GM19438 (cell line): ENCODE data around the gene TMEM154.
"Not testable (repeated sequence)": the region's sequence is repeated elsewhere in the genome, so short reads cannot be mapped to it uniquely, and the experiment has no call there.

Source experiments
- ATAC-seq: cut with Tn5 transposase; IDR thresholded peaks from one replicate; pipeline ENCODE4 v1.9.1; 2021; ENCODE audit warnings: low read depth; ENCODE audit not compliant: unreplicated experiment

The TMEM154 gene

DNA sequence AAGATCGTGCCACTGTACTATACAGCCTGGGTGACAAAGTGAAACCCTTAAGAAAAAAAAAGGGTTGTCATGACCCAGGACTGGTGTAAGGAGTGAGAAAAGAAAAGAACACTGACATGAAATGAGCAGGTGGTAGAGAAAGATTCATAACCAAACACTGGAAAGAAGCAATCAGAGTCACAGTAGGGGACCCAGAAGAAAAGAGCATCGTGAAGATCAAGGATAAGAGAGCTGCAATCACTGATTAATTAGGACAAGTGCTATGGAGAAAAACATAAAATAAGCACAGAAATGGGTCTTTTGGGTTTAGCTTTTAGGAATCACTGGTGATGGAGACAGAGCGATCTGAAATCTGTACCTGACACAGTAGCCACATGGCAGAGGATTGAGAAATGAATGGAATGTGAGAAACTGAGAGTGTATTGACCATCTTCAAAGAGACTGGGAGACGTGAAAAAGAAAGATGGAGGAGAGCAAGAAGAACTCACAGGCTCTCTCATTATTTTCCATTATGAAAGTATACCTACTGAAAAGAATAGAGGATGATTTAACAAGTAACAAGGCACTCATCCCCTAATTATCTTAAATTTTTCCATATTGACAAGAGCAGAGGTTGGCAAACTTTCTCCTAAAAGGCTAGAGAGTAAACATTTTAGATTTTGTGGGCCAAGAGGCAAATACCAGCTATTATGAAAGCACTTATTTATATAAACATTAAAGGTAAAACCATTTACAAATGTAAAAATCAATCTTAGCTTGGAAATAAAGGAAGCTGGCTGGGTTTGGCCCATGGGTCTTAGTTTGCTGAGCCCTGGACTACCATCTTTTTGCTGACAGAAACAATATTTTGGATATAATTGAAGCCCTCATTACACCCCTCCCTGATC is 7.3 kb downstream of the TMEM154 start:
- ATAC-seq, result no peak

DNA sequence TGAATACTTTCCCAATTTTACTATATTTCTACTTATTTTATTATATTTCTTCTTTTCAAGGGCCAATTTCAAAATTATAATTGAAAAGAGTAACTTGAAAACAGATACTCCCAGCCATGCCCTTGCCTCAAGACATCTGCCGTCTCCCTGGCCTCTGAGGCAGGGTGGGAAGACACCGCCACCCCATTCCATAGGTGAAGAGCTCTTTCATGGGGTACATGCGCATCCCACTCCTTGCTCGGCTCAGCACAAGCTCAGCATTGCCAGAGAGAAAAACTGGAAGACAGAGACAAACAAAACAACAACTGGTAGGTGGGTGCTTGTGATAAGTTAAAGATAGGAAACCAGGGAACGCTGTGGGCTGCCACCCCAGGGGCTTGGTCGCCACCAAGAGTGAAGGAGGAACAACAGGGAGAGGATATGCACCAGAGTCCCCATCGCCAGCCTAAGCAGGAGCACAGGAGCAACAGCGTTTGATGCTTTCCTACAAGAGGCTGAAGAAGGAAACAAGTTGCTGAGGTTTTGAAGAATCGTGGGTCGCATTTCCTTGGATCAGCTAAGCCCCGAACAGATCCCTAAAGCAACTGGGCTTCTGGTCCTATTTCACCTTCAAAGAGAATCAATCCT is 11.3 kb downstream of the TMEM154 start:
- ATAC-seq, result no peak

DNA sequence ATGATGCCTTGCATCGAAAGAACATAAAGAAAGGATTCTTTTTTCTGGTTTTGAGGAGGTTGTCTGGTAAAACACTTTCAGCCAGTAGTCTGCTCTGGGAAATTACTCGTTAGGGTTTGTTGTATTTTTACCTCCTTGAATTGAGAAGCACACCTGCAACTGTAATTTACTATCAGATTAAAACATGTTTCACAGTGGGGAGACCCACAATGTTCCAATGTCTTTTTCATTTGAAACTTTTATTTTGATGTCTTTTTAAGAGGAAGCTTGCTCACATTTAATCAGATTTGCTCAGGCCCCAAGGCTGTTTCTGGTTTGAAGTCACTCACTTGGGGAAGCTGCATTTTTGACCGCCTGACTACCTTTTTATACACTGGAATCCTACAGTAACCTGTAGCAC is 12.0 kb downstream of the TMEM154 start:
- no peak for ATAC-seq

DNA sequence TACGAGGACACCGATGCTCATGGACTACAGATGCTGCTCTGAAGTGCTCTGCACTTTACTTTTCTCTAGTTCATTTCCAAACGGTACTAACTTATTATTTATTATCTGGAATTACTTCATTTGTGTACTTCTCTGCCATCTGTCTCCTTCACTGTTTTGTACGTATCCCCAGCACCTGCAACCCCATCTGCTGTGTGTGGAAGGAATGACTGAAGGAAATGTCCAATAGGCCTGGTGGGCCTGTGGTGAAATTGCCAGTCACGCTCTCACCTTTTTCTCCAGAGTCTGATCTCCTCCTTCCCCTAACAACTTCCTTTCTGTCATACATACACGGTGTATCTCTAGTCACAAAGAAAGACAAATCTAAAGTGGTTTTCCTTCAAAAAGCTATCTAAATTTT is 12.9 kb downstream of the TMEM154 start:
- no peak for ATAC-seq

DNA sequence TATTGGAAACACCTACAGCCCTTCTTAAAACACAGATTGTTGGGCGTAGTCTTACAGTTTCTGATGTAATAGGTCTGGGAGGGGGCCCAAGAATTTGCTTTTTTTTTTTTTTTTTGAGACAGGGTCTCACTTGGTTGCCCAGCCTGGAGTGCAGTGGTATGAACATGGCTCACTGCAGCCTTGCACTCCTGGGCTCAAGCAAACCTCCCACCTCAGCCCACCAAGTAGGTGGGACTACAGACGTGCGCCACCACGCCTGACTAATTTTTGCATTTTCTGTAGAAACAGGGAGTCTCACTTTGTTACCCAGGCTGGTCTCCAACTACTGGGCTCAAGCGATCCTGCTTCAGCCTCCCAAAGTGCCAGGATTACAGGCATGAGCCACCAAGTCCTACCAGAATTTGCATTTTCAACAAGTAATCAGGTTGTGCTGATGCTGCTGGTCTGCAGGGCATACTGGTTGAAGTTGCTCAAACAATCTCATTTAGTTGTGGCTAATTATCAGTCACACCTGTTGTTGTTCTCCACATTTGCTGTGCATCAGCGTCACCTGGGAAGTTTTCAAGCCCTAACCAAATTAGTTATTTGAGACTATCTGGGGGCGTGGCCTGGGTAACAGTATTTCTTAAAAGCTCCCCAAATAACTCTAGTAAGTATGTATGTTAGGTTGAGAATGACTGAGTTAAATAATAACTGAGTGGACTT is 14.0 kb downstream of the TMEM154 start:
- ATAC-seq, result peak; percentile 38

DNA sequence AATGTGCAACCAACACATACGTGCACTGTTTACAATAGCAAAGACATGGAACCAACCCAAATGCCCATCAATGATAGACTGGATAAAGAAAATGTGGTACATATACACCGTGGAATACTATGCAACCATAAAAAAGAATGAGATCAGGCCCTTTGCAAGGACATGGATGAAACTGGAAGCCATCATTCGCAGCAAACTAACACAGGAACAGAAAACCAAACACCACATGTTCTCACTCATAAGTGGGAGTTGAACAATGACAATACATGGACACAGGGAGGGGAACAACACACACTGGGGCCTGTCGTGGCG is 15.8 kb downstream of the TMEM154 start:
- not testable (repeated sequence) for ATAC-seq

DNA sequence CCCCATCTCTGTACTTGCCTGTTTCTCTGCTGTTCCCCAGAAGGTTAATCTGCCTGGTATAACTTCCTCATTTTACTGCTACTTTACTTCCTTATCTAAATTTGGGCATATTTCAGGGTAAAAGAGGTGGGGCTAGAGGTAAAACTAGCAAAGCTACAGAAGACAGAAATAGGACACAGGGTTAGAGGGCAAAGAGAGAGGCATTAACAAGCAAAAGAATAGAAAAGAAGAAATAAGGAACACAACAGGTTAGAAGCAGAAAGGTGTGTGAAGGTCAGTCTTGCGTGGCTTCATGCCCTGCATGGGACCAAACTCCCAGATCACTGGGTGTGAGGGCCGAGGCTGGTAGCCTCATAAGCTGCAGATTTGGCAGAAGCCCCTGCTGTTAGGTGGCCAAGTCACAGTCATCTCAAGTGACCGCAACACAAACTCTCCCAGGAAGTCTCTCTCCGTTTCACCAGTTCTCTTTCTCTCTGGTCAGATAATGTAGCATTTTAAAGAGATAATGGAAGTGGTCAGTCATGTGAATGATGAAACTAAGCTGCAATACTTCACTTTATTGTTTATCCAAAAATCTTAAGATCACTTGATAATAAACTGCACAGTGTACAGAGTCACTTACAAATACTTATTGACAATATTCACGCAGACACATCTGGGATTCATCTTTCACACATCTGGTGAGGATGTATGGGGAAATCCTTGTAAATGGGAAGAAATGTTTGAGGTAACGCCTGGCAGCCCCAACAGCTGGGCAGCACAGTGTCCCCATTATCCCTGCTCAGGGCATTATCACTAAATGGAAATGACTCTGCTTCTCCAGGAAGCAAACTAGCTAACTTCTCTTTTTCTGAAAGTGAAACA is 16.4 kb downstream of the TMEM154 start:
- ATAC-seq, result peak; percentile 42

DNA sequence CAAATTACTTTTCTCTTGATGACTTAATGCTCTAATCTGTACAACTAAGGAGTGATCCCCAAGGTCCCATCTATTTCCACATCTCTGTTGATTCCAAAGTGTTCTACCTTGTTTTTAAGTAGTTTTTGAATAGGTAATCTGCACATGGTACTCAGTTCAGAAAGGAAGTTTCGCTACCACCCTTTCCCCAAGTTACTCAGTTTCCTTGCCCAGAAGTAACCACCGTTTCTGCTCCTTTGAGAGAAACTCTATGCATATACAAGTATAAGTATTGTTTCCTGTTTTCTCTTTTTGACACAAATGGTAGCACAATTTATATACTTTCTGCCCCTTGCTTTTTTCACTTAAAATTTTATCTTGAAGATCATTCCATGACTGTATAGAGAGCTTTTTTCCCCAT is 18.1 kb downstream of the TMEM154 start:
- ATAC-seq, result no peak

DNA sequence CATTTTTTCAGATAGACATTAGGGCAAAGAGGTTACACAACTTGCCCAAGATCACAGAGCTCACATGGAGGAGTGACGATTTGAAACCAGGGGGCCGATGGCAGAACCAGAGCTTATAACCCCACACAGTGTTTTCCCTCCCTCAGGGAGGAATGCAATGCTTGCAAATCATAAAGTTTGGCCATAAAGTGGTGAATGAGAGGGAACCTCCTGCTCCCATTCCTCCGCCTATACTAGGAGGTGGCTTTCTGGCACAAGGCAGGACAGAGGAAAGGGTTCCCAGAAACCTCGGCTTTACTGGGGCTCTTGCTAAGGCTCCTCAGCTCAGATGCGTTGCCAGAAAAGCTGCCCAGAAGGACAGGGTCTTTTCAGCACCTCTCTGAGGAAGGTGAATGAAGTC is 19.3 kb downstream of the TMEM154 start:
- ATAC-seq, result no peak

DNA sequence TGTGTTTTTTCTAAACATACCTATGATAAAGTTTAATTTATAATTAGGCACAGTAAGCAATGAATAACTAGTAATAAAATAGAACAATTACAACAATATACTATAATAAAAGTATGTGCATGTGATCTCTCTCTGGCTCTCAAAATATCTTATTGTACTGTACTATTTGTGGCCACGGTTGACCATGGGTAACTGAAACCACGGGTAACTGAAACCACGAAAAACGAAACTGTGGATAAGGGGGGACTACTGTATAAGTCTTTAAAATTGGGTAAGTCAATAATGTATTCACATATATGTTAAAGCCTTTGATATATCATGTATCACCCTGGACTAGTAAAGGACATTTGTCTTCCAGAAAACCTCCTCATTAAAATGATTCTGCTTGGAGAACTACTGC is 20.0 kb downstream of the TMEM154 start:
- no peak for ATAC-seq

DNA sequence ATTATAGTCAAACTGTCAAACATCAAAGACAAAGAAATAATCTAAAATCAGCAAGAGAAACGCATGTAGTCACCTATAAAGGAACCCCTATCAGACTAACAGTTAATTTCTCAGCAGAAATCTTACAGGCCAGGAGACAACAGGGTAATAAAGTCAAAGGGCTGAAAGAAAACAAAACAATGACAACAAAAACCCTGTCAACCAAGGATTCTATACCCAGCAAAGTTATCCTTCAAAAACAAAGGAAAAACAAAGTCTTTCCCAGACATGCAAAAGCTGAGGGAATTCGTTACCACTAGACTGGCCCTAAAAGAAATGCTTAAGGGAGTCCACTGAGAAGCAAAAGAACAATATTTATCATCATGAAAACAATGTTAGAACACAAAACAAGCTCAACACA is 22.1 kb downstream of the TMEM154 start:
- no peak for ATAC-seq

DNA sequence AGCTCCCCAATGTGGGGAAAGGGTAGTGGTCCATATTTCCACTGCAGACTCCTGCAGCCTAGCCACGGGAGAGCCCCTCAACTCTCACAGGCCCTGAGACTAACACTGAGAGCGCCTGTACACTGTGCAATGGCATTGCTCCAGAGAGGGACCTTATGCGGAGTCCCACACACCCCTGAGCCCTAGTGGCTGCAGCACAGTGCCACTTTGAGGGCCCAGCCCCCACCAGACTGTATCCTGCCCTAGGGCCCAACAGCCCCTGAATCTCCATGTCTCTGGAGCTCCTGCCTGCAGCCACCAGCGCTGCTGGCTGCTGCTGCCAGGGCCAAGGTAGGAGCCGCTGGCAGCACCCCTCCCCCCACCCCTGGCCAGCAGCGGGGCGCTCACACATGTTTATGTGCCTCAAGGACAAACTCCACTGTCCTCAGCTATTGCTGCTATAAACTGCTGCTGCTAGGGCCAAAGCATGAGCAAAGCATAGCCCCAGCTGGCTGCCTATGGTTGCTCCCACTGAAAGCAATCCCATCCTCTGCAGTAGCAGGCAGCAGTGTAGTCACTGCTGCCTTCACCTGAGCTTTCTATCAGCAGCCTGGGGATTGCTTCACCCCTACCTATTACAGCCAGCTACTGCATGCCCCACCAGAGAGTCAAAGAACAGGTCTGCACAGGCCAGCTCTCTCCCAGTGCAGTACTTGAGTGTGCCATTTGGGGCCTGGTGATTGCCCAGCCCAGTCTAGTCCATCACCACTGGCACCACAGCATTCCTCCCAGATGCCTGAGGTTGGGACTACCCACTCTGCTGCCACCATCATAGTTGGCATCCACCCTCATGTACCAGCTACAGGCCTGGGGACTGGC is 24.3 kb downstream of the TMEM154 start:
- no peak for ATAC-seq

DNA sequence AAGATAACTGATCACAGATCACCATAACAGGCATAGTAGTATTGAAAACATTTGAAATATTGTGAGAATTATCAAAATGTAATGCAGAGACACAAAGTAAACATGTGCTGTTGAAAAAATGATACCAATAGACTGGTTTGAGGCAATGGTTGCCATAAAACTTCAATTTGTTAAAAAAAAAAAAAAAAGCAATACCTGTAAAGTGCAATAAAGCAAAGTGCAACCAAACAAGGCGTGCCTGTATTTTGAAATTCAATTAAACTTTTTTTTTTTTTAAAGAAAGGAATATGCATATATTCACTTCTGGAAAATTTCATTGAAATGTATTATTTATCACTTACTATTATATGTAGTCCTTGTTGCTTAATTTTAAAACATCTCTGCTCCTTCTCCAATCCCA is 27.7 kb downstream of the TMEM154 start:
- ATAC-seq, result no peak

DNA sequence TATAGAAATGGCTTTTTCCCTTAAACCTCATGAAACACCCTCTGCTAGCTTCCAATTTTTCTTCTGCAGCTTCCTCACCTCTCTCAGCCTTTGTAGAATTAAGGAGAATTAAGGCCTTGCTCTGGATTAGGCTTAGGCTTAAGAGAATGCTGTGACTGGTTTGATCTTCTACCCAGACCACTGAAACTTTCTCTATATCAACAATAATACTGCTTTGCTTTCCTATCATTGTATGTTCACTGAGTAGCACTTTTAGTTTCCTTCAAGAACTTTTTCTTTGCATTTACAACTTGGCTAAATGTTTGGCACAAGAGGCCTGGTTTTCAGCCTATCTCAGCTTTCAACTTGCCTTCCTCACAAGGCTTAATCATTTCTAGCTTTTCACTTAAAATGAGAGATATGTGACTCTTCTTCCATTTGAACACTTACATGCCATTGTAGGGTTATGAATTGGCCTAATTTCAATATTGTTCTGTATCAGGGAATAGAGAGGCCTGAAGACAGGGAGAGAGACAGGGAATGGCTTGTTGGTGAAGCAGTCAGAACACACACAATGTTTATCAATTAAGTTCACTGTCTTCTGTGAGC is 28.2 kb downstream of the TMEM154 start:
- ATAC-seq, result no peak

DNA sequence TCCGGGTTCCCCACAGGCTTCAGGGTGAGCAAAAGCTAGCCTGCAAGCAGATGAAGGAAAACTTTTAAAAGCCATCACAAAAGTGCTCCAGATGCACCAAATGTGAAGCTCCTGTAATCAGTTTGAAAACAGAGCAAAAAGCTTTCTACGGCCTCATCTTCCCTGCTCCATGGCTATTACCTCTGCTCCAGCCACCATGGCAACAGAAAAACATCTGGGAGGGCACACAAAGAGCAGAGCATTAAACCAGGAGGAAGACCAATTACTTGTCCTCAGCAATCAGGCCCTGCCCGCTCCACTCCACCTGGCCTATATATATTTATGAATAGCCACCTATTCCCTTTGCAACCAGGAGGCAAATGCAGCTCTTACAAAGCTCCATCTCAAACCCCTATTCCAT is 33.6 kb downstream of the TMEM154 start:
- ATAC-seq, result no peak

DNA sequence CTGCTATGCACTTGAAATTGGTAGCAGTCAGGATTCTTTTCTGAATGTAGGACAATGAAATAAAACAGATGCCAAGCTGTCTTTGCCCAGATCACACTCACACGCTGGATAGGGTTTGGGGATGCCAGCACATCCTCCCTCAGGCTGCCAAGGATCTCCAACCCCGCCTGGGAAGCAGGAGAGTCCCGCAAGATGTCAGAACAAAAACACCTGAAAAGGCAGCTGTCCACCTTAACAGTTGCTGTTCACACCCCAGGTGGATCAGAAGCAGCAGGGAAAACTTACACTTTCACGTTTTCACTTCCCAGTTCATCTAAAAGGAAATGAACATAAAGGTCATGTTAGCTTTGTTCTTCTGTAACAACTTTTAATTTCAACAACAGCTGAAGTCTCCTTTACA is 35.7 kb downstream of the TMEM154 start:
- ATAC-seq, result no peak

DNA sequence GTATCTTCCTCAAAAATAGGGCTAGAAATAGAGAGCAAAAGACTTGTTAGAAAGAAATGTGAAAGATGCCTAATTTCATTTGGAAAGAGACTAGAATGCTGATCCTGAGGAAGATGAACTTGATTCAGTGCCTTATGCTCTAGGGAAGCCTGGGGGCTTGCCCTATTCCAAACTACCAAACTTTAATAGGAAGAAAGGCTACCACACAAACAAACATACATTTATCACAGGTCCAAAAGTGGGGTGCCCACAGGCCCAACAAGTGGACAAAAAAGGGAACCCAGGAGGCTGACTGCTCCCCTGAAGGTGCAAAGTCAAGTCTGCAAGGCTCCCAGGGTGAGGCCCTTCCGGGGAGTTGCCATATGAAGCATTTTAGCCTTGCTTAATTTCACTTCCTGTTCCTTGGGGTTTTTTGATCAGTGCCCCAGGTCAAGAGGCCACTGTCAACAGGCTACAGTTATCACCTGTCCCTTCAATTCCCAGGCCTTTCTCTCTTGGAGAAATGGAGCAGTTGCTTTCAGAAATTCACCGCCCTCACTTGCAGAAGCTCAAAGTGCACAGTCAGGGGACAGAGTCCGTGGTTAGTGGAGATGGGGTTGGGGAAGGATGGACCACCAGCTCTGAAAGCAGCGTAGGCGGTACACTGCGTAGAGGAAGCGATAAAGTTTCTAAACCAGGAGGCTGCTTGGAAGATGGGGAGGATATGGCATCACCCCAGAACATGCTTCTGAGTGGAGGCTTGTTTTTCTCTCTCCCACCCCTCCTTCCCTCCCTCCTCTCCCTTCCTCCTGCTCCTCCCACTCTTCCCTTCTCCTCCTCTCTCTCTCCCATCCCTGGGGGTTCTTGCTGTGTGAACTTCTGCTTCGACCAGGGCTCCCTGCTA is 36.4 kb downstream of the TMEM154 start:
- ATAC-seq, result peak; percentile 94

DNA sequence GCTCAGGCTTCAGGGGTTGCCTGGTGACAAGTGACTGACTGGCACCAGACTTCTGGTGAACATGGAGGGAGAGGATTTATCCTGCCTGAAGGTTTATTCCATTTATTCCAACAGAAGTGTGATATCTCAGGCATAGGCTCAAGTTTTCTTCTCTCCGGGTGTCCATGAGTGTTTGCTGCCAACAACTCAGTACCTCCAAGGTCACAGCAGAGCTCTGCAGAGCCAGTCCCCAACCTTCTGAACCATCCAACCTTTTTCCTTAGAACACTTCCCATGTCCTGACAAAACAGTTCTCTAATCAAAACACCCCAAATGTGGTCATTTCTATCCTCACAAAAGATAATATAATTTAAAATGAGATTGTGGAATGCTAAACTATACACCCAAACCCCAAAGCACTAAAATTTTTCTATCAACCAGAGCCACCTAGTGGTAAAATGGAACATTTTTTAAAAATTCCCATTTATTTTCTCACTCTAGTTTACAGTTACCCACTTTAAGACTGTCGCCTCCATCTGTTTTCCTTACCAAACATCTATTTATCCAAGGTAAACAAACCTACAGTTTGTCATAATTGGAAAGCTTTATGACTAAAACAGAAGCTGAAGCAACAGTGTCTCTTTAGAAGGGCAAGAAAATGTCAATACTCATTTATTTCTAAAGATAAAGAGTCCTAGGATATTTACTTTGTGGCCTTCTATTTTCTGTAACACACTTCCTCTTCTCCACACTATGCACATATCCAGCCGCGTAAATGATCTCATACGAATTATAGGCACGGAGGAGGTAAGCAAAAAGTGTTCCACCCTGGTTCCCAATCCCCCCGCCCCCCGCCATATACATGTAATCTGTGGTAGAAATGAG is 39.5 kb downstream of the TMEM154 start:
- no peak for ATAC-seq
